A549 (cell line): Measurements from ENCODE around the gene PAM.

Source experiments
- CHD2 ChIP-seq: fragments of 150-350 bp; IDR thresholded peaks from 2 replicates; pipeline ENCODE4 v1.6.1; 2014; ENCODE audit warnings: low read length; ENCODE audit not compliant: partially characterized antibody
- CHD4 ChIP-seq: fragments of 200-600 bp; sonication (generic); IDR thresholded peaks from 2 replicates; pipeline ENCODE4 v1.6.1; 2016; ENCODE audit warnings: antibody characterized with exemption, mild to moderate bottlenecking, borderline replicate concordance
- CTCF ChIP-seq: fragments of >200 bp; sonication (Bioruptor Twin); formaldehyde crosslinking; IDR thresholded peaks from 3 replicates; pipeline ENCODE4 v1.5.1; 2016
- E2F6 ChIP-seq: IDR thresholded peaks from 2 replicates; pipeline ENCODE4 v1.6.1; 2012; ENCODE audit warnings: low read depth, borderline replicate concordance
- HDAC2 ChIP-seq: fragments of 200-600 bp; sonication (generic); IDR thresholded peaks from 2 replicates; pipeline ENCODE4 v1.6.1; 2016
- JUN ChIP-seq, 2 experiments: fragments of >200 bp; sonication (Bioruptor Twin); formaldehyde crosslinking; IDR thresholded peaks; 2 replicates in 1 of 2; 3 replicates in 1 of 2; pipeline ENCODE4 v1.6.1; 2016 to 2017
- REST ChIP-seq: fragments of 200-600 bp; sonication (generic); IDR thresholded peaks from 2 replicates; pipeline ENCODE4 v1.6.1; 2016; ENCODE audit warnings: antibody characterized with exemption, mild to moderate bottlenecking, moderate library complexity
- SMC3 ChIP-seq: fragments of >200 bp; sonication (Bioruptor Twin); formaldehyde crosslinking; IDR thresholded peaks from 3 replicates; pipeline ENCODE4 v1.6.1; 2018; ENCODE audit warnings: inconsistent platforms

- TF ChIP-seq REST = no peak
- no peak for TF ChIP-seq CTCF
- no peak for TF ChIP-seq JUN (IDR thresholded peaks at IDR 0.05)
- no peak for TF ChIP-seq CHD4
- TF ChIP-seq SMC3 = no peak
- TF ChIP-seq HDAC2 = no peak
- no peak for TF ChIP-seq CHD2
- TF ChIP-seq E2F6 = no peak
Observed at GRCh38 chr5:102799017-102799416, 43.9 kb downstream of the PAM start.
